ENCODE results near the gene GFRA1. TPM values are rescaled to one million over a fixed set of nuclear protein-coding genes. Genes with fewer than 3 reads are reported as not detected.

GFRA1 gene
- total and polyA plus RNA-seq, 2 donors (not counting 3 experiments of a cell fraction or from before 2014, with no cell fraction given): 0.22 to 0.88 TPM

DNA sequence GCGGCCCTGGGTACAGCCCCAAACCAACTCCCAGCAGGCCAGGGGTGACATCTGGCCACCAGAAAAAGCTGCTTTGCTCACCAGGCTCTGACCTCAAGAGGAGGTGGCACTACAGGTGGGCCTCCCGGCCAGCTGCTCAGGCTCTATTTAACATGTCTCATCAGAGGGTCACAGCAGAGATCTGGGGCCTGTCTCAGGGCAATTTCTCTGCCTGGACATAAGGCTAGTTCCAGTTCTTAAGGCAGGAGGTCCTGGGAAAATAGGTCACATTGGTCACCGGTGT is 88.6 kb downstream of the GFRA1 start:
- Histone ChIP-seq H3K27me3 (ENCODE audit: control insufficient read depth in 2 of 2, insufficient read depth in 2 of 2, low read length in 2 of 2) (no peaks in the 10 kb centered on the region), H3K9ac (replicated peaks; ENCODE audit: extremely low read depth, insufficient read depth, low read length) (no peak overlapping the region), H2AFZ (ENCODE audit: low read depth, low read length) (no peak overlapping the region), H4K20me1 (replicated peaks; ENCODE audit: control insufficient read depth, extremely low read depth, insufficient read depth, low read length) (no peaks in the 10 kb centered on the region), H3K79me2 (ENCODE audit: control insufficient read depth, insufficient read depth, low read length) (no peaks in the 10 kb centered on the region), H3K4me1 (ENCODE audit: control insufficient read depth, extremely low read depth, insufficient read depth, low read length) (no peaks in the 10 kb centered on the region), H3K4me2 (ENCODE audit: insufficient read depth, low read length) (no peak overlapping the region), H3K9me1 (replicated peaks; ENCODE audit: control insufficient read depth, extremely low read depth, insufficient read depth, low read length) (no peaks in the 10 kb centered on the region), H3K4me3 (replicated peaks in 1 of 3; ENCODE audit: insufficient read depth in 1 of 3, low read depth in 1 of 3, low read length in 3 of 3) (no peak overlapping the region), H3K36me3 (ENCODE audit: control insufficient read depth in 2 of 2, extremely low read depth in 1 of 2, insufficient read depth in 2 of 2, low read length in 2 of 2) (no peaks in the 10 kb centered on the region), H3K9me3 (replicated peaks; ENCODE audit: control insufficient read depth, insufficient read depth, low read length) (no peaks in the 10 kb centered on the region), H3K27ac (ENCODE audit: insufficient read depth, low read depth, low read length) (no peak overlapping the region)
- CTCF ChIA-PET: no interaction called here
- no peak for DNase-seq (ENCODE audit: low read depth, low spot score)
- dilution Hi-C loops (cut with MboI; ENCODE audit: extremely low pct_ligation_motif_present, low sequenced_read_pairs) (no loop called here), intact Hi-C loops (cut with micrococcal nuclease) (no loop called here)
- FAIRE-seq: no peak
- BruUV-seq (replicated peaks): no TSS peak
- no peak for TF ChIP-seq FOS (IDR thresholded peaks at IDR 0.05; ENCODE audit: borderline replicate concordance, insufficient read depth, low read length)
- TF ChIP-seq POLR2A (IDR thresholded peaks at IDR 0.05; ENCODE audit: low read depth, low read length): no peak
- TF ChIP-seq MYC (IDR thresholded peaks at IDR 0.05; ENCODE audit: low read depth, low read length): no peak
- TF ChIP-seq EZH2 (IDR thresholded peaks at IDR 0.05; ENCODE audit: borderline replicate concordance, low read depth, low read length, severe bottlenecking): no peak
- TF ChIP-seq, protein P1, sequence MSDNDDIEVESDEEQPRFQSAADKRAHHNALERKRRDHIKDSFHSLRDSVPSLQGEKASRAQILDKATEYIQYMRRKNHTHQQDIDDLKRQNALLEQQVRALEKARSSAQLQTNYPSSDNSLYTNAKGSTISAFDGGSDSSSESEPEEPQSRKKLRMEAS (IDR thresholded peaks at IDR 0.05; ENCODE audit: insufficient read depth, insufficient read length): no peak
- TF ChIP-seq GATA2 (IDR thresholded peaks at IDR 0.05; ENCODE audit: insufficient read depth, insufficient read length, low read depth, low read length): no peak
- TF ChIP-seq, protein P2, sequence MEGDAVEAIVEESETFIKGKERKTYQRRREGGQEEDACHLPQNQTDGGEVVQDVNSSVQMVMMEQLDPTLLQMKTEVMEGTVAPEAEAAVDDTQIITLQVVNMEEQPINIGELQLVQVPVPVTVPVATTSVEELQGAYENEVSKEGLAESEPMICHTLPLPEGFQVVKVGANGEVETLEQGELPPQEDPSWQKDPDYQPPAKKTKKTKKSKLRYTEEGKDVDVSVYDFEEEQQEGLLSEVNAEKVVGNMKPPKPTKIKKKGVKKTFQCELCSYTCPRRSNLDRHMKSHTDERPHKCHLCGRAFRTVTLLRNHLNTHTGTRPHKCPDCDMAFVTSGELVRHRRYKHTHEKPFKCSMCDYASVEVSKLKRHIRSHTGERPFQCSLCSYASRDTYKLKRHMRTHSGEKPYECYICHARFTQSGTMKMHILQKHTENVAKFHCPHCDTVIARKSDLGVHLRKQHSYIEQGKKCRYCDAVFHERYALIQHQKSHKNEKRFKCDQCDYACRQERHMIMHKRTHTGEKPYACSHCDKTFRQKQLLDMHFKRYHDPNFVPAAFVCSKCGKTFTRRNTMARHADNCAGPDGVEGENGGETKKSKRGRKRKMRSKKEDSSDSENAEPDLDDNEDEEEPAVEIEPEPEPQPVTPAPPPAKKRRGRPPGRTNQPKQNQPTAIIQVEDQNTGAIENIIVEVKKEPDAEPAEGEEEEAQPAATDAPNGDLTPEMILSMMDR (IDR thresholded peaks at IDR 0.05; ENCODE audit: extremely low read depth in 1 of 2, insufficient read depth in 1 of 2, low read depth in 1 of 2, low read length in 2 of 2): no peak
- no peak for TF ChIP-seq JUN (IDR thresholded peaks at IDR 0.05; ENCODE audit: borderline replicate concordance, insufficient read depth, insufficient read length, low read depth)
- TF ChIP-seq POLR2AphosphoS5 (IDR thresholded peaks at IDR 0.05; ENCODE audit: insufficient read depth, low read depth, low read length): no peak
- POLR2A ChIA-PET: no interaction called here
